ENCODE measurements around the gene SDC4.
A peak's percentile ranks its signal among the peaks of the same experiment; 100 is the strongest.

SDC4 gene

GRCh38 chr20:45301824-45302271, 46.4 kb downstream of the SDC4 start:
- DNase-seq (ENCODE audit: insufficient read length, low spot score) (no peak), FAIRE-seq (no peak)

GRCh38 chr20:45300961-45301360, 47.3 kb downstream of the SDC4 start:
- peak; percentile 98 for FAIRE-seq
- DNase-seq (ENCODE audit: insufficient read length, low spot score), result peak; percentile 88

GRCh38 chr20:45299786-45300185, 48.4 kb downstream of the SDC4 start:
- FAIRE-seq, result no peak
- no peak for DNase-seq (ENCODE audit: insufficient read length, low spot score)

- DNase-seq (ENCODE audit: insufficient read length, low spot score) (no peak), FAIRE-seq (peak; percentile 82)
Observed at GRCh38 chr20:45297786-45298497, 50.3 kb downstream of the SDC4 start.

- FAIRE-seq (peak; percentile 46), DNase-seq (ENCODE audit: insufficient read length, low spot score) (no peak)
Observed at GRCh38 chr20:45294659-45295058, 53.6 kb downstream of the SDC4 start.

- DNase-seq (ENCODE audit: insufficient read length, low spot score) (no peak), FAIRE-seq (peak; percentile 79)
Observed at GRCh38 chr20:45294003-45294368, 54.2 kb downstream of the SDC4 start.

- FAIRE-seq (peak; percentile 20), DNase-seq (ENCODE audit: insufficient read length, low spot score) (peak; percentile 99)
Observed at GRCh38 chr20:45293041-45294002, 54.9 kb downstream of the SDC4 start.

GRCh38 chr20:45292343-45292742, 55.9 kb downstream of the SDC4 start:
- DNase-seq (ENCODE audit: insufficient read length, low spot score) (no peak), FAIRE-seq (peak; percentile 79)

GRCh38 chr20:45291526-45291925, 56.7 kb downstream of the SDC4 start:
- DNase-seq (ENCODE audit: insufficient read length, low spot score) (no peak), FAIRE-seq (peak; percentile 20)

GRCh38 chr20:45290677-45291355, 57.4 kb downstream of the SDC4 start:
- peak; percentile 95 for FAIRE-seq

GRCh38 chr20:45289942-45290676, 58.1 kb downstream of the SDC4 start:
- FAIRE-seq, result peak; percentile 52
- DNase-seq (ENCODE audit: insufficient read length, low spot score), result no peak

More at GRCh38 chr20:45290677-45291355, 57.4 kb downstream of the SDC4 start:
- peak; percentile 96 for DNase-seq (ENCODE audit: insufficient read length, low spot score)

- FAIRE-seq (peak; percentile 55), DNase-seq (ENCODE audit: insufficient read length, low spot score) (no peak)
Observed at GRCh38 chr20:45288860-45289259, 59.4 kb downstream of the SDC4 start.

- no peak for DNase-seq (ENCODE audit: insufficient read length, low spot score)
- FAIRE-seq, result no peak
Observed at GRCh38 chr20:45288376-45288775, 59.8 kb downstream of the SDC4 start.

GRCh38 chr20:45283551-45284057, 64.6 kb downstream of the SDC4 start:
- FAIRE-seq (peak; percentile 44), DNase-seq (ENCODE audit: insufficient read length, low spot score) (no peak)

- DNase-seq (ENCODE audit: insufficient read length, low spot score) (no peak), FAIRE-seq (peak; percentile 100)
Observed at GRCh38 chr20:45282700-45283550, 65.3 kb downstream of the SDC4 start.

- DNase-seq (ENCODE audit: insufficient read length, low spot score), result no peak
- no peak for FAIRE-seq
Observed at GRCh38 chr20:45279992-45280391, 68.2 kb downstream of the SDC4 start.

GRCh38 chr20:45275338-45275737, 72.9 kb downstream of the SDC4 start:
- FAIRE-seq (peak; percentile 52), DNase-seq (ENCODE audit: insufficient read length, low spot score) (no peak)
